ENCODE measurements around the gene BIRC2. TPM values are rescaled to one million over a fixed set of nuclear protein-coding genes. Genes with fewer than 3 reads are reported as not detected.
A peak's percentile ranks its signal among the peaks of the same experiment; 100 is the strongest.
"Not testable (repeated sequence)": the region's sequence is repeated elsewhere in the genome, so short reads cannot be mapped to it uniquely, and the experiment has no call there.

Gene BIRC2
- total and polyA plus RNA-seq, 9 of the 15 experiments (the other 6 are each of a cell fraction or from before 2014, with no cell fraction given): 14.3 to 45.9 (median 20.7) TPM

GRCh38 chr11:102374633-102375424 is 27.8 kb downstream of the BIRC2 start:
- Histone ChIP-seq H3K27ac (ENCODE audit: extremely low read depth, low read depth, low read length) (peak overlapping the region; percentile 77), H2AFZ (ENCODE audit: low read depth, low read length) (peak overlapping the region; percentile 77), H3K36me3 (ENCODE audit: control insufficient read depth, insufficient read depth, low read length) (peaks cover 35% of the 10 kb centered on the region), H3K9ac (ENCODE audit: insufficient read depth in 1 of 2, low read depth in 2 of 2, low read length in 2 of 2) (peak overlapping the region; percentile 50 to 84), H3K79me2 (ENCODE audit: control insufficient read depth, insufficient read depth, low read length) (peaks cover 11% of the 10 kb centered on the region), H3K4me3 (peak overlapping the region; percentile 23; the same call in 1 of the 2 replicates), H3K4me2 (ENCODE audit: insufficient read depth, low read length) (peak overlapping the region; percentile 67)
- FAIRE-seq; H3K9me3 ChIP-seq (replicated peaks; ENCODE audit: control insufficient read depth, insufficient read depth, low read depth, low read length); H4K20me1 ChIP-seq (replicated peaks; ENCODE audit: control insufficient read depth, insufficient read depth, low read length); in situ Hi-C loops (cut with MboI); CTCF ChIA-PET (ENCODE audit: low intra/inter-chr PET ratio); H3K9me1 ChIP-seq (ENCODE audit: control insufficient read depth, insufficient read depth, low read length); DNase-seq (ENCODE audit: extremely low read depth in 1 of 4, low spot score in 3 of 4); H3K27me3 ChIP-seq (ENCODE audit: control insufficient read depth in 2 of 2, insufficient read depth in 2 of 2, low read length in 2 of 2); H3K4me1 ChIP-seq (replicated peaks in 1 of 2; ENCODE audit: control insufficient read depth in 2 of 2, insufficient read depth in 2 of 2, low read length in 2 of 2); intact Hi-C loops (cut with micrococcal nuclease); BruUV-seq (replicated peaks): not testable (repeated sequence)
- peak; percentile 77 for ATAC-seq
- WGBS (ENCODE audit: insufficient coverage, low coverage, missing lambda C conversion rate): 37% methylated on average over 27 of the region's 31 CpGs
- POLR2A ChIA-PET: interaction anchor here (0.6 to 1.5 kb wide), 4 partner anchors 15 to 585 kb away, joined by 3 to 6 read pairs (median 4); no protein-coding TSS in a partner anchor
- 0 out of 2 replicates have a peak, but pooled peaks have one; percentile 32 for TF ChIP-seq HDAC2 (IDR thresholded peaks at IDR 0.05)
- TF ChIP-seq PHF8 (IDR thresholded peaks at IDR 0.05; ENCODE audit: borderline replicate concordance, low read length): peak; percentile 23; the same call in 1 of the 2 replicates
- TF ChIP-seq TAF9B (IDR thresholded peaks at IDR 0.05; ENCODE audit: partially characterized antibody): peak; percentile 20
- peak; percentile 40; the same call in 1 of the 2 replicates for TF ChIP-seq GABPB1 (CRISPR knock-in tag; IDR thresholded peaks at IDR 0.05)
- TF ChIP-seq EGR1 (conservative IDR thresholded peaks at IDR 0.05): peak; percentile 68
- peak; percentile 29; the same call in 1 of the 2 replicates for TF ChIP-seq CXXC5 (CRISPR knock-in tag; IDR thresholded peaks at IDR 0.05)
- TF ChIP-seq YY1 (IDR thresholded peaks at IDR 0.05; ENCODE audit: borderline replicate concordance in 1 of 3, control insufficient read depth in 1 of 3, extremely low read depth in 1 of 3, insufficient read depth in 3 of 3, insufficient read length in 1 of 3, insufficient replicate concordance in 2 of 3, low read depth in 1 of 3, low read length in 2 of 3): peak in 1 of 3 experiments; percentile 65
- 0 out of 2 replicates have a peak, but pooled peaks have one; percentile 39 for TF ChIP-seq NFRKB (IDR thresholded peaks at IDR 0.05; ENCODE audit: low read depth)
- TF ChIP-seq FOXK2 (conservative IDR thresholded peaks at IDR 0.05 in 1 of 2, IDR thresholded peaks at IDR 0.05 in 1 of 2; ENCODE audit: low read depth in 2 of 2): peak; percentile 79 to 86
- TF ChIP-seq SMARCA4 (IDR thresholded peaks at IDR 0.05): peak; percentile 23; the same call in 1 of the 2 replicates
- 0 out of 2 replicates have a peak, but pooled peaks have one; percentile 15 for TF ChIP-seq SOX6 (IDR thresholded peaks at IDR 0.05)
- peak; percentile 63; the same call in 1 of the 2 replicates for TF ChIP-seq DPF2 (IDR thresholded peaks at IDR 0.05)
- peak in 1 of 2 experiments; percentile 65; a peak in 3 of 4 replicates for TF ChIP-seq MNT (conservative IDR thresholded peaks at IDR 0.05)
- TF ChIP-seq LEF1 (IDR thresholded peaks at IDR 0.05): 0 out of 2 replicates have a peak, but pooled peaks have one; percentile 25
- TF ChIP-seq POLR2A (conservative IDR thresholded peaks at IDR 0.05): peak; percentile 31; the same call in 1 of the 2 replicates
- peak; percentile 73 to 83; a peak in 3 of 4 replicates for TF ChIP-seq FOXA3 (CRISPR knock-in tag; conservative IDR thresholded peaks at IDR 0.05 in 1 of 2, IDR thresholded peaks at IDR 0.05 in 1 of 2)
- 0 out of 4 replicates have a peak, but pooled peaks of 1 of the 2 experiments have one; percentile 17 for TF ChIP-seq NRF1 (conservative IDR thresholded peaks at IDR 0.05 in 1 of 2, IDR thresholded peaks at IDR 0.05 in 1 of 2)
- peak; percentile 40; the same call in 1 of the 2 replicates for TF ChIP-seq SMARCE1 (IDR thresholded peaks at IDR 0.05)
- peak in 1 of 2 experiments; percentile 43; a peak in 1 of 4 replicates for TF ChIP-seq MLLT1 (IDR thresholded peaks at IDR 0.05)
- TF ChIP-seq ARID1B (IDR thresholded peaks at IDR 0.05): peak; percentile 46

Data from K562 (cell line).